ENCODE results near the gene TUBA1C. TPM values are rescaled to one million over a fixed set of nuclear protein-coding genes. Genes with fewer than 3 reads are reported as not detected.

Gene TUBA1C
- total RNA-seq, 1 experiment from 2014 or later = 540 TPM

GRCh38 chr12:49223122-49223521 lies 41.8 kb upstream of the TUBA1C start:
- Mint-ChIP-seq H3K9me3 (no peaks in the 10 kb centered on the region), H3K4me3 (no peak overlapping the region), H3K4me1 (no peaks in the 10 kb centered on the region), H3K27me3 (ENCODE audit: low read depth) (no peaks in the 10 kb centered on the region), H3K36me3 (no peaks in the 10 kb centered on the region), H3K27ac (no peak overlapping the region)
- POLR2A ChIA-PET = interaction anchor here (0.6 to 1.0 kb wide), 3 partner anchors 10 to 43 kb away, joined by 3 to 6 read pairs (median 4); no protein-coding TSS in a partner anchor
- TF ChIP-seq SOX15 (CRISPR knock-in tag; IDR thresholded peaks at IDR 0.05) = no peak
- TF ChIP-seq ZNF121 (CRISPR knock-in tag; IDR thresholded peaks at IDR 0.05) = peak; percentile 24; the same call in 1 of the 2 replicates
- CTCF ChIA-PET = interaction anchor here (0.6 to 4.3 kb wide), 8 partner anchors 11 to 236 kb away, joined by 3 to 29 read pairs (median 3); no protein-coding TSS in a partner anchor
- DNase-seq (ENCODE audit: low spot score) (no peak), ATAC-seq (no peak)

- Mint-ChIP-seq H3K9me3 (no peaks in the 10 kb centered on the region), H3K4me1 (no peaks in the 10 kb centered on the region), H3K36me3 (no peaks in the 10 kb centered on the region), H3K4me3 (no peak overlapping the region), H3K27me3 (ENCODE audit: low read depth) (no peaks in the 10 kb centered on the region), H3K27ac (no peak overlapping the region)
- DNase-seq (ENCODE audit: low spot score) (no peak), ATAC-seq (no peak)
- POLR2A ChIA-PET = interaction anchor here (0.7 kb wide), 1 partner anchor 51 kb away, joined by 5 read pairs; no protein-coding TSS in a partner anchor
- no peak for TF ChIP-seq CTCF (IDR thresholded peaks at IDR 0.05)
- CTCF ChIA-PET = interaction anchor here (0.9 to 4.3 kb wide), 4 partner anchors 10 to 135 kb away, joined by 3 to 29 read pairs (median 5); no protein-coding TSS in a partner anchor
Observed at GRCh38 chr12:49223590-49224369, 41.1 kb upstream of the TUBA1C start.

GRCh38 chr12:49225576-49226166 lies 39.2 kb upstream of the TUBA1C start:
- 0 out of 2 replicates have a peak overlapping the region, but pooled peaks have one; percentile 14 for H3K27ac Mint-ChIP-seq
- no peaks in the 10 kb centered on the region for H3K9me3 Mint-ChIP-seq
- ChIA-PET CTCF (interaction anchor here (0.6 to 4.3 kb wide), 9 partner anchors 8 to 138 kb away, joined by 3 to 29 read pairs (median 4); no protein-coding TSS in a partner anchor), POLR2A (interaction anchor here (1.0 to 1.1 kb wide), 2 partner anchors 9 to 95 kb away, joined by 5 read pairs; partner anchors contain the start of gene TUBA1B)
- no peaks in the 10 kb centered on the region for H3K4me1 Mint-ChIP-seq
- ATAC-seq (peak; percentile 77; the same call in 1 of the 2 replicates), DNase-seq (ENCODE audit: low spot score) (no peak)
- no peaks in the 10 kb centered on the region for H3K36me3 Mint-ChIP-seq
- no peaks in the 10 kb centered on the region for H3K27me3 Mint-ChIP-seq (ENCODE audit: low read depth)
- H3K4me3 Mint-ChIP-seq = no peak overlapping the region
- TF ChIP-seq ATF6 (CRISPR knock-in tag; IDR thresholded peaks at IDR 0.05) (no peak), PREB (CRISPR knock-in tag; IDR thresholded peaks at IDR 0.05; ENCODE audit: borderline replicate concordance) (no peak), ZNF263 (CRISPR knock-in tag; IDR thresholded peaks at IDR 0.05; ENCODE audit: low read depth) (peak; percentile 71; the same call in 1 of the 2 replicates), KAT7 (CRISPR knock-in tag; IDR thresholded peaks at IDR 0.05; ENCODE audit: borderline replicate concordance) (no peak), E2F4 (CRISPR knock-in tag; IDR thresholded peaks at IDR 0.05; ENCODE audit: borderline replicate concordance, low read depth) (no peak), ATF3 (CRISPR knock-in tag; conservative IDR thresholded peaks at IDR 0.05) (no peak), E2F5 (CRISPR knock-in tag; IDR thresholded peaks at IDR 0.05) (no peak), FOXK1 (CRISPR knock-in tag; IDR thresholded peaks at IDR 0.05) (no peak)

Measured in WTC11 (cell line).